HG03045 (cell line): ENCODE results near the gene MIXL1.

Experiments
- ATAC-seq: cut with Tn5 transposase; IDR thresholded peaks from one replicate; pipeline ENCODE4 v1.9.1; 2021; ENCODE audit warnings: mild to moderate bottlenecking, moderate library complexity; ENCODE audit not compliant: unreplicated experiment

Gene MIXL1

DNA sequence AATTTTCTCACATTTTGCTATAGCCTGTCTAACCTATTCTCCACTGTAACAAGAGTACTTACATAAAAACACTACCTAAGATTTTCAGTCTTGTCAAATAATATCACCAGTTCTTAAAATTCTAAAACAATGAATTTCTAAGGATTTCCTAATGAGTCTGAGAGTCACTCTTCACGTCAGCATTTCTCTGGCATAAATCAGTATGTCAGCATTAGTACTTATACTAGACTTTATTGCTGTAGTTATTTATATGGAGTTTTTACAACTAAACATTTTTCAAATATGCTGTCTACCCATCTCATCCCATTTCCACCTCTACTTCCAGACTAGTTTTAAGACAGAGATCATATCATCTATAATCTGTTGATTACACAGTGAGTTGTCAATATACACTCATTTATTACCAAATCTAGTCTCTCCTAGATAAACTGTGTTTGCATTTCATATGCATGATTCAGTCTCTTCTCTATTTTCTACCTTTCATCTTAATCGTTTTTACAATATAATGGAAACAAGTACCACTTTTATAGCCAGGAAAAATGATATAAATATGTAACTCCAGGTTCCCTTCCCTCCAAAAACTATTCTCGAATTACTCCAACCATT lies 52.7 kb downstream of the MIXL1 start:
- no peak for ATAC-seq
